HG02973 (cell line): ENCODE data around the gene VASN.

Source experiments
- ATAC-seq: cut with Tn5 transposase; IDR thresholded peaks from one replicate; pipeline ENCODE4 v1.9.1; 2021; ENCODE audit warnings: moderate library complexity; ENCODE audit not compliant: unreplicated experiment

VASN gene

DNA sequence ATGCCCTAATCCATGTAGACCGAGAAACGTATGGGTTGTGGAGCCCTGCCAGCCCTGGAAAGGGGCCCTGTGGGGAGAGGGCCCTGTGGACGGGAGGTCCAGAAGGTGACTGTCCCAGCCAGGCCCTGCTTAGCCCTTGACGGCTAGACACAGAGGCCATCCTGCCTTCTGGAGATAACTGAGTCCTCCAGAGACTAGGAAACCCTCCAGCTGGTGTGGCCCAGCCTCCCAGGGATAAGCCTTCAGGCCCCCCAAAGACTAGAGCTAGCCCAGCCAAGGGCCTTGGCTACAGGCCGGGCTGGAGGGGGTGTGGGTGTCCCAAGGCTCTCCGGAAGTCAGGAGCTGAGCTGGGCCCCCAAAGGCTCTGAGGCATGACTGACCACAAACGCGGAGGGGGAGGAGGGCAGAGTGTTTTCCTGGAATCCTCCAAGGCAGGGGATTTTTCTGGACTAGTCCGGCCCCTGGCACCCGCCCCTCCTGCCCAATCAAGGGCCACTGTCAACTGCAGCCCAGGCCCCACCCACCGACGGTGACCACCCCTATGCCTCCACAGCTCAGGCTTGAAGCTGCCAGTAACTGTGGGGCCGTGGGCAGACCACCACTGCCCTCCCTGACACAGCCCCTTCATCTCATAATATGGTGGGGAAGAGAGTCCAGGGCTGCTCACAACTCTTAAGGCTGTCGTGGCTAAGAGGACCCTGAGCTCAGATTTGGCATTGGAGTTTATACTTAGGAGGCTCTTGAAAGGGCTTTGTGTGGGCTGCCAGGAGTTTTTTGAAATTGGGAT is 885 bp upstream of the VASN start:
- ATAC-seq = no peak

- no peak for ATAC-seq
Measured at GRCh38 chr16:4372001-4372577, 441 bp downstream of the VASN start.

- no peak for ATAC-seq
Measured at GRCh38 chr16:4372578-4373355, 1.1 kb downstream of the VASN start.

DNA sequence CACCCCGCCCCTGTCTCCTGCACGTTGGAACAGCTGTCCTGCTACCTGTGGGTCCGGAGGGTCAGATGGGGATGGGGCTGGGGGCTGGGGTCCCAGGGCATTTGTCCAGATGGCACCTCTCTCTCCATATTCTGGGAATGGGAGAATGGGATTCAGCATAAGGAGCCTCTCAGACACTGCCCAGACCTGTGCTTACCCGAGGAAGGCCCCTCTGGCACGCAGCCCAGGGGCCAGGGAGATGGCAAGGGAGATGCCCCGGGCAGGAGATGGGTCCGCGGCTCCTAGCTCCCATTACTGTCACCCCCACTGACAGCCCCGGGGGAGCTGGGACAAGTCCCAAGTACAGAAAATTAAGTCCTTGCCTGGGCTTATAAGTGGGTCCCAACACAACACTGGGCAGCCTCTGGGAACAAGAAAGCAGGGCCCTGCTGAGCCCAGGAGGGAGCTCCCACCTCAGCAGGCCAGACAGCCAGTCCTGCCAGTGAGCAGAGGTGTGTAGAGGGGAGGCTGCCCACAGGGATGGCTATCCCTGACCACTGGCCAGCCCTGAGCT is 1.8 kb downstream of the VASN start:
- no peak for ATAC-seq

DNA sequence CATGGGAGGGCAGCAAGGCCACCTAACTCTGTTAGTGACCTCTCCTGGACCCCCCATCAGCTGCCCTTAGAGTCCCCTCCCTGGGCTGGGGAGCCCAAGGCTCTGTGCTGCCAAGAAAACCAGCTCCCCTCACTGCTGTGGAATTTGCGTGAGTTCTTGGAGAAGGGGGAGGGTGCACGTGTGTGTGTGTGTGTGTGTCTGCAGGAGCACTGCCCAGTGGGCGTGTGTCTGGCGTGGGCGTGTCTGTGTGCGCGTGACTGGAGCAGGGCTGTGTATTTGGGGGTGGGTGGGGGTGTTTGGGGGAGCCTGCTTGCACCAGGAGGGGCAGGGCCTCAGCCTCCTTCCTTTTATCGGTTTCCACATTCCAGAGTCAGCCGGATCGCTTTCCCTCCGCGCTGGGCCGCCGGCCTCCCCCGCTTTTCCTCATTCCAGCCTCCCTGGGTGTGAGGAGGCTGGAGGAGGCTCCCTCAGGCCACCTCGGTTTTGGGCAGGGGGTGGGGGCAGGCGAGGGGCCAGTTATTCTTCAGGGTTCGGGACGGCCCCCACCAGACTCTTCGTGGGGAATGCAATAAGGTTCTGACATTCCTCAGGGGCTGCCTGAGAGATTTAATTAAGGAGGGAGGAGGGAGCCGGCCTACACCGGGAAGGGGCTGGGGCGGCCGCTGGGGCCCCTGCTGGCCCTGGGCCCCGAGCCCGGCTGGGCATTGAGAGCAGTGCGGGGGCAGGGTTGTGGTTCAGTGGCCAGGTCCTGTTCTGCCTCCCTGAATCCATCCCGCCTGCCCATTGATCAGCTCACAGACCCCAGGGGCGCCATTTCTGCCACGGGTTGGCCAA is 2.5 kb downstream of the VASN start:
- ATAC-seq = no peak

GRCh38 chr16:4375717-4376116 is 4.1 kb downstream of the VASN start:
- ATAC-seq = no peak

DNA sequence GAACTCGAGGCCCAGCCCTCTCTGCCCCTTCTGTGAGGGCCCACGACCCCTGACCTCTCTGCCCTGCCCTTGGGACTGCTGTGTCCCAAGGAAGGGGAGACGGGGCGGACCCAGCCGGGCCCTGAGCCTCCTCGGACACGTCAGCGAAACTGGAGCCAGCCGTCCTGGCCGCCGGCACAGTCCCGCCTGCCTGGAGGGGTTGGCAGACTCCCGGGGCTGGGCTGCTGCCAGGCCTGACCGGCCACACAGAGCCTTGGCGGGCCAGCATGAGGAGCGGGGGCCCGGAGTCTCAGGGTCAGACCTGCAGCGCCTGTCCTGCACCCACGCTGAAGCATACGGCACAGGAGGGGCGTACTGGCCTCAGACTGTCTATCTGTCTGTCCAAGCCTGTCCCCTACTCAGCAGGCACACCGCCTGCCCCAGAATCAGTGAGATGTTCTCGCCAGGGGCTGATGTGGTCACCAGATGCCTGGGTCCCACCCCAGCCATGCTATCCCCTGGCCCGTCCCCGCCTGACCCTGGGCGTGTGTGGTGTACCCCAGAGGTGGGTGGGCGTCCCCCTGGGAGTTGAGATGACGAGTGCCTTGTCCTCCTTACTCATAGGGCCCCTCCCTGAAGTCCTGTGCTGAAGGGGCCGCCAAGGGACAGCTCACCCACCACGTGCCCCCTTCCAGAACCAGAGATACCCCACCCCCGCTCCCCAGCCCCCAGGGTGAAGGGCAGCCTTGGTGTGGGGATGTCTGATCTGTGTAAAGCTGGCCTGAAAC is 4.7 kb downstream of the VASN start:
- ATAC-seq = no peak

DNA sequence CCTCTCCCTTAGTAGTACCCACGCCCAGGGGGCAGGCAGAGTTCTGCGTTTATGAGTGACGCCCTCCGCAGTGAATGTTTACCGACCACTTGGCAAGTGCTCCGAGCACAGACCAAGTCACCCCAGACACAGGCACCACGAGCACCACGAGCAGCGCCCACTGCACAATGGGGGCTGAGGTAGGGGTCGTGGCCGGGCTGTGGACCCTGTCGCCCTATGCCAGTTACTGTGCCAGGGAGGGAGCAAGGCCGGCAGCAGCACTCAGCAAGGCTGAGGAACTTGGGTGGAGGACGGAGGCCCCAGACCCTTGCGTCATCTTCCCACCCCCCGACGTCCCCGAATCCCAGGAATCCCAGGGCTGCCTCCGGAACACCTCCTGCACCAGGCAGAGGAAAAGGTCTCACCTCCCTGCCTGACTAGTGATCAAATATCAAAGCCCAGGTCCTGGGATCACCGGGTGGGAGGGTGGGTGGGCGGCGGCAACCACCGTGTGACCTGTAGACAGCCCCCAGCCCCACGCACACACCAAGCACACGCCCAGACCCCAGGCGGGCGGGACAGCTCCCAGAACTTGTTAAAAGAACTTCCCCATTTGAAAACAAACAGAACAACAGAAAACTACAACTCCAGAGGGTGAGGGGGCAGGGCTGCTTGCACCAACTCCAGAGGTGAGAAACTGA is 5.4 kb downstream of the VASN start:
- ATAC-seq = no peak

DNA sequence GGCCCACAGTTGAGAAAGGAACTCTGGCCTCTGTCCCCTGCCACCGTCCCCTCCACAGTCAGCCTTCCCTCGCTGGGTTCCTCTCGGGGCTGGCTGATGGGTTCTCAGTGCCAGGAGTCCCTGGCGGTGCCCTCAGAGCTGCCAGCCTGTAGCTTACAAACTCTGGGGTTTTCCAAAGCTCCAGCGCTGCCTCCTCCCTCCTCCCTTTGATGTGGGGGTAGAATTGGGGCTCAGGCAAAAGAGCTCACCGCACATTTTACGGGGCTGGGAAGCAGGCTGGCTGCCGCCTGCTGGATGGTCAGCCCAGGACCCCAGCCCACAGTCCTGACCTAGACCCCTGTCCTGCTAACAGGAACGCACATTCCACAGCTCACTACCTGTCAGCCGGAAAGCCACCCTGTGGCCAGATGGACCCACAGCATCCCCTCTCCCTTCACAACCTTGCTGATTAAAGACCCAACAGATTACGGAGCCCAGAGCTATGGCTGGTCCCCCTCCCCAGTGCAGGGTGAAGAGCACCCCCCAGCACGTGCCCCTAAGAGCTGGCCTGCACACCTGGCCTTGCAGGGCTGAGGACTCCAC is 6.0 kb downstream of the VASN start:
- ATAC-seq = no peak

GRCh38 chr16:4378161-4378666 is 6.6 kb downstream of the VASN start:
- ATAC-seq = no peak

DNA sequence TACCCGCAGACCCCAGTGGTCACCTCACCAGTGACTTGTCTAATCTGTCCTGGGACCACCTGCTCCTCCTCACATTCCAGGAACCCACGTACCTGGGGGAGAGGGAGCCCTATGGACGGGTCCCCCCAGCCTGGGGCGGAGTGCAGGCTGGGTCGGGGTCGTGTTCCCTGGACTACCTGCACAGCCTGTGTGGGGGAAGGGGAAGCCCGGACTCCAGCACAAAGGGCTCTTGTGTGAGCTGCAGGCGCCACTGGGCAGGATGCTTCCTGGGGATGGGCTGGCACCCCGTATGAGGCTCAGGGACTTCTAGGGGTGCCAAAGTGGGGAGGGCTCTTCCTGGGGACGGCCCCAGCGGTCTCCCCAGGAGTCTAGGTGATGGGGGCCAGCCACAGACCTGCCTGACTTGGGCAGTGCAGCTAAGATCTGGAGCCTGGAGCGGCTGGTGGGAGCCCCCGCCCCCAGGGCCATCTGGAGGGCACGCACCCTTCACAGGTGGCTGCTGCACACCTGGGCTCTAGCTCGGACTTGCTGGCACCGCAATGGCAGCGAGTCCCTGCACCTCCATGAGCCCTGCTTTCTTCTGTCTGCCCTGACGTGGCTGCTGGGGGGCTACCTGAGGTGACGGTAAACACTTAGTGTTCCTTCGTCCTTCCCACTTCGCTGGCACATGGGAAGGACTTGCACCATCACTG is 7.5 kb downstream of the VASN start:
- no peak for ATAC-seq

- ATAC-seq = no peak
Measured at GRCh38 chr16:4380119-4381063, 8.7 kb downstream of the VASN start.

- ATAC-seq = no peak
Measured at GRCh38 chr16:4381072-4381934, 9.7 kb downstream of the VASN start.

- no peak for ATAC-seq
Measured at GRCh38 chr16:4381935-4382794, 10.5 kb downstream of the VASN start.

DNA sequence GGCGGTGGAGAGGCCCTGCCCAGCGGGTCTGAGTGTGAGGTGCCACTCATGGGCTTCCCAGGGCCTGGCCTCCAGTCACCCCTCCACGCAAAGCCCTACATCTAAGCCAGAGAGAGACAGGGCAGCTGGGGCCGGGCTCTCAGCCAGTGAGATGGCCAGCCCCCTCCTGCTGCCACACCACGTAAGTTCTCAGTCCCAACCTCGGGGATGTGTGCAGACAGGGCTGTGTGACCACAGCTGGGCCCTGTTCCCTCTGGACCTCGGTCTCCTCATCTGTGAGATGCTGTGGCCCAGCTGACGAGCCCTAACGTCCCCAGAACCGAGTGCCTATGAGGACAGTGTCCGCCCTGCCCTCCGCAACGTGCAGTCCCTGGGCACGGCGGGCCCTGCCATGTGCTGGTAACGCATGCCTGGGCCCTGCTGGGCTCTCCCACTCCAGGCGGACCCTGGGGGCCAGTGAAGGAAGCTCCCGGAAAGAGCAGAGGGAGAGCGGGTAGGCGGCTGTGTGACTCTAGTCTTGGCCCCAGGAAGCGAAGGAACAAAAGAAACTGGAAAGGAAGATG is 11.2 kb downstream of the VASN start:
- no peak for ATAC-seq
